Upper lobe of left lung (tissue), 6 donors: ENCODE results near the gene SLC6A17. TPM values are rescaled to one million over a fixed set of nuclear protein-coding genes. Genes with fewer than 3 reads are reported as not detected.

ENCODE experiments used
- ATAC-seq, 2 donors: fragments of 200-7000 bp; cut with Tn5 transposase; one replicate each; pipeline ENCODE4 v1.9.1; 2022; ENCODE audit warnings: mild to moderate bottlenecking in 2 of 2, moderate library complexity in 2 of 2; ENCODE audit not compliant: low FRiP score in 2 of 2
- DNase-seq, 2 donors: peaks; one replicate each; pipeline ENCODE4 v3.0.0-alpha.2; 2019 to 2020
- H3K27ac ChIP-seq, 4 donors: fragments of 200-600 bp; sonication (generic); one replicate each; pipeline ENCODE4 v1.5.1; 2016 to 2019
- H3K27me3 ChIP-seq, 4 donors: fragments of 200-600 bp; sonication (generic); one replicate each; pipeline ENCODE4 v1.5.1; 2017 to 2019
- H3K36me3 ChIP-seq, 4 donors: fragments of 200-600 bp; sonication (generic); one replicate each; pipeline ENCODE4 v1.5.1; 2016 to 2019
- H3K4me1 ChIP-seq, 4 donors: fragments of 200-600 bp; sonication (generic); one replicate each; pipeline ENCODE4 v1.5.1; 2018 to 2019
- H3K4me3 ChIP-seq, 4 donors: fragments of 200-600 bp; sonication (generic); one replicate each; pipeline ENCODE4 v1.5.1; 2017 to 2019; ENCODE audit warnings: mild to moderate bottlenecking in 2 of 4, moderate library complexity in 1 of 4
- H3K9me3 ChIP-seq, 4 donors: fragments of 200-600 bp; sonication (generic); one replicate each; pipeline ENCODE4 v1.5.1; 2018 to 2019
- CTCF ChIP-seq, 6 experiments: fragments of 450-650 bp in 4 of 6; fragments of 200-600 bp in 2 of 6; sonication (generic) in 2 of 6; IDR thresholded peaks; one replicate each; pipeline ENCODE4 v1.5.1; 2016 to 2019; ENCODE audit warnings: antibody characterized with exemption in 6 of 6
- EP300 ChIP-seq, 4 donors: sonication (generic); formaldehyde crosslinking; IDR thresholded peaks; one replicate each; pipeline ENCODE4 v1.5.1; 2017; ENCODE audit warnings: antibody characterized with exemption in 4 of 4, control low read depth in 2 of 4
- POLR2A ChIP-seq, 4 donors: fragments of 450-650 bp; IDR thresholded peaks; one replicate each; pipeline ENCODE4 v1.5.1; 2016 to 2017; ENCODE audit warnings: antibody characterized with exemption in 4 of 4, mild to moderate bottlenecking in 2 of 4
- POLR2AphosphoS5 ChIP-seq, 2 donors: sonication (generic); formaldehyde crosslinking; IDR thresholded peaks; one replicate each; pipeline ENCODE4 v1.5.1; 2017; ENCODE audit warnings: antibody characterized with exemption in 2 of 2
- WGBS, 2 donors: methylation state at CpG; one replicate each; pipeline ENCODE4 v1.1.5; 2017 to 2018; 5-methylcytosine and 5-hydroxymethylcytosine counted together
- total RNA-seq, 6 donors: library from RNA; depleted of rRNA in 4 of 6; stranded (reverse); fragments of >200 nt in 4 of 6; gene quantifications; one replicate each; pipeline versions ENCODE4 v1.1.0 to v1.2.1, GENCODE V29; 2016 to 2021
- donor health status: DM: no; HTN: no; CAD: no; lungs with moderate emphysema.
- donor health status: DM: no; HTN: yes; CAD: no; lungs with severe emphysema.

Gene SLC6A17
- total RNA-seq, 6 donors from 2014 or later: 0.07 TPM; not detected in 5

GRCh38 chr1:110173466-110174105 lies 23.3 kb downstream of the SLC6A17 start:
- Histone ChIP-seq H3K9me3 (no peaks in the 10 kb centered on the region), H3K27me3 (no peaks in the 10 kb centered on the region), H3K4me3 (no peak overlapping the region), H3K27ac (no peak overlapping the region), H3K4me1 (no peaks in the 10 kb centered on the region), H3K36me3 (no peaks in the 10 kb centered on the region)
- WGBS, 2 donors: 51 to 57% methylated on average over 13 to 15 of the region's 15 CpGs
- ATAC-seq (no peak), DNase-seq (peak in 1 of 2 donors; percentile 50)
- TF ChIP-seq CTCF (IDR thresholded peaks at IDR 0.05) (no peak), EP300 (IDR thresholded peaks at IDR 0.05) (no peak), POLR2A (IDR thresholded peaks at IDR 0.05) (no peak), POLR2AphosphoS5 (IDR thresholded peaks at IDR 0.05) (no peak)

GRCh38 chr1:110174961-110175360 lies 24.7 kb downstream of the SLC6A17 start:
- H3K9me3 ChIP-seq: no peaks in the 10 kb centered on the region
- TF ChIP-seq EP300 (IDR thresholded peaks at IDR 0.05) (no peak), CTCF (IDR thresholded peaks at IDR 0.05) (no peak)
- WGBS, 2 donors: 67 to 71% methylated on average over 1 to 2 of the region's 2 CpGs
- H3K4me3 ChIP-seq: no peak overlapping the region
- H3K27ac ChIP-seq: no peak overlapping the region
- H3K27me3 ChIP-seq: no peaks in the 10 kb centered on the region
- DNase-seq (no peak), ATAC-seq (no peak)
- H3K4me1 ChIP-seq: no peaks in the 10 kb centered on the region
- no peaks in the 10 kb centered on the region for H3K36me3 ChIP-seq

- TF ChIP-seq EP300 (IDR thresholded peaks at IDR 0.05): no peak
- no peak for TF ChIP-seq POLR2AphosphoS5 (IDR thresholded peaks at IDR 0.05)
- TF ChIP-seq POLR2A (IDR thresholded peaks at IDR 0.05): no peak
- no peak for TF ChIP-seq CTCF (IDR thresholded peaks at IDR 0.05)
- Histone ChIP-seq H3K4me3 (no peak overlapping the region), H3K27ac (no peak overlapping the region), H3K9me3 (no peaks in the 10 kb centered on the region), H3K36me3 (no peaks in the 10 kb centered on the region), H3K4me1 (no peaks in the 10 kb centered on the region), H3K27me3 (no peaks in the 10 kb centered on the region)
- 46 to 89% methylated on average over 4 to 9 of the region's 9 CpGs for WGBS, 2 donors
- DNase-seq (peak in 1 of 2 donors; percentile 25), ATAC-seq (no peak)
Measured at GRCh38 chr1:110176299-110176956, 26.1 kb downstream of the SLC6A17 start.

- no peak overlapping the region for H3K4me3 ChIP-seq
- WGBS, 2 donors: 57 to 60% methylated on average over 4 of the region's 4 CpGs
- no peak for TF ChIP-seq EP300 (IDR thresholded peaks at IDR 0.05)
- TF ChIP-seq POLR2AphosphoS5 (IDR thresholded peaks at IDR 0.05): no peak
- no peak for TF ChIP-seq CTCF (IDR thresholded peaks at IDR 0.05)
- no peak for TF ChIP-seq POLR2A (IDR thresholded peaks at IDR 0.05)
- H3K27me3 ChIP-seq: no peaks in the 10 kb centered on the region
- no peaks in the 10 kb centered on the region for H3K4me1 ChIP-seq
- no peak overlapping the region for H3K27ac ChIP-seq
- H3K36me3 ChIP-seq: no peaks in the 10 kb centered on the region
- no peak for ATAC-seq
- DNase-seq: no peak
- no peaks in the 10 kb centered on the region for H3K9me3 ChIP-seq
Measured at GRCh38 chr1:110177775-110178174, 27.5 kb downstream of the SLC6A17 start.
